ENCODE measurements around the gene DAB1.

Gene DAB1

GRCh38 chr1:56975446-56975845 lies 448.4 kb downstream of the DAB1 start:
- DNase-seq (ENCODE audit: low read depth) = no peak

GRCh38 chr1:56973923-56974742 lies 449.7 kb downstream of the DAB1 start:
- DNase-seq (ENCODE audit: low read depth) = no peak

- no peak for DNase-seq (ENCODE audit: low read depth)
Measured at GRCh38 chr1:56972976-56973375, 450.9 kb downstream of the DAB1 start.

GRCh38 chr1:56970280-56970679 lies 453.6 kb downstream of the DAB1 start:
- no peak for DNase-seq (ENCODE audit: low read depth)

GRCh38 chr1:56968878-56969495 lies 454.9 kb downstream of the DAB1 start:
- DNase-seq (ENCODE audit: low read depth) = no peak

GRCh38 chr1:56967900-56968832 lies 455.7 kb downstream of the DAB1 start:
- DNase-seq (ENCODE audit: low read depth) = no peak

- DNase-seq (ENCODE audit: low read depth) = no peak
Measured at GRCh38 chr1:56967355-56967754, 456.5 kb downstream of the DAB1 start.

GRCh38 chr1:56966698-56966999 lies 457.2 kb downstream of the DAB1 start:
- no peak for DNase-seq (ENCODE audit: low read depth)

- DNase-seq (ENCODE audit: low read depth) = no peak
Measured at GRCh38 chr1:56965916-56966697, 457.8 kb downstream of the DAB1 start, which contains the start of gene C8B. Gene C8B (minus strand): TSS chr1:56966015. CDS start chr1:56965948, 67 bp downstream.

- DNase-seq (ENCODE audit: low read depth) = no peak
Measured at GRCh38 chr1:56965191-56965590, 458.7 kb downstream of the DAB1 start.

GRCh38 chr1:56964349-56965017 lies 459.4 kb downstream of the DAB1 start:
- DNase-seq (ENCODE audit: low read depth) = no peak

- DNase-seq (ENCODE audit: low read depth) = no peak
Measured at GRCh38 chr1:56963667-56964066, 460.2 kb downstream of the DAB1 start.

GRCh38 chr1:56961426-56961825 lies 462.4 kb downstream of the DAB1 start:
- DNase-seq (ENCODE audit: low read depth) = no peak

GRCh38 chr1:56958526-56958925 lies 465.3 kb downstream of the DAB1 start:
- DNase-seq (ENCODE audit: low read depth) = no peak

GRCh38 chr1:56957931-56958330 lies 465.9 kb downstream of the DAB1 start:
- no peak for DNase-seq (ENCODE audit: low read depth)

GRCh38 chr1:56954664-56955063 lies 469.2 kb downstream of the DAB1 start:
- DNase-seq (ENCODE audit: low read depth) = no peak

GRCh38 chr1:56953386-56953785 lies 470.5 kb downstream of the DAB1 start:
- DNase-seq (ENCODE audit: low read depth) = no peak

GRCh38 chr1:56952501-56952900 lies 471.4 kb downstream of the DAB1 start:
- no peak for DNase-seq (ENCODE audit: low read depth)

GRCh38 chr1:56948403-56949023 lies 475.3 kb downstream of the DAB1 start:
- DNase-seq (ENCODE audit: low read depth) = no peak

All from T follicular helper cell (primary cell).